Mesenchymal stem cell (in vitro differentiated cells and primary cell): ENCODE data around the gene HAGHL.
A peak's percentile ranks its signal among the peaks of the same experiment; 100 is the strongest.

ENCODE experiments used
- DNase-seq: peaks from one replicate; pipeline ENCODE4 v3.0.0-alpha.2; 2013
- H2AFZ ChIP-seq: one replicate; pipeline ENCODE4 v1.6.1; 2013; ENCODE audit warnings: low read depth, mild to moderate bottlenecking, control low read depth, inconsistent platforms, low read length, moderate library complexity
- H2AK5ac ChIP-seq: 2 replicates; pipeline ENCODE4 v1.6.1; 2013; ENCODE audit warnings: low read length, moderate library complexity, mild to moderate bottlenecking, inconsistent platforms; ENCODE audit not compliant: severe bottlenecking
- H2BK120ac ChIP-seq: one replicate; pipeline ENCODE4 v1.6.1; 2013; ENCODE audit warnings: low read depth, mild to moderate bottlenecking, inconsistent platforms, low read length, moderate library complexity
- H2BK12ac ChIP-seq, 2 experiments: one replicate each; pipeline ENCODE4 v1.6.1; 2013; ENCODE audit warnings: inconsistent platforms in 2 of 2, low read length in 2 of 2, mild to moderate bottlenecking in 2 of 2, moderate library complexity in 2 of 2, control low read depth in 1 of 2
- H2BK15ac ChIP-seq: one replicate; pipeline ENCODE4 v1.6.1; 2013; ENCODE audit warnings: mild to moderate bottlenecking, low read depth, inconsistent platforms; ENCODE audit not compliant: poor library complexity, severe bottlenecking
- H2BK5ac ChIP-seq: 2 replicates; pipeline ENCODE4 v1.6.1; 2013; ENCODE audit warnings: low read depth, mild to moderate bottlenecking, low read length, control low read depth, inconsistent platforms; ENCODE audit not compliant: poor library complexity, severe bottlenecking
- H3K14ac ChIP-seq, 2 experiments: one replicate each; pipeline ENCODE4 v1.6.1; 2013; ENCODE audit warnings: inconsistent platforms in 2 of 2, low read length in 2 of 2, control low read depth in 1 of 2, mild to moderate bottlenecking in 1 of 2, moderate library complexity in 1 of 2
- H3K18ac ChIP-seq, 2 experiments: one replicate each; pipeline ENCODE4 v1.6.1; 2013; ENCODE audit warnings: inconsistent platforms in 2 of 2, low read length in 2 of 2, control low read depth in 1 of 2, low read depth in 1 of 2, mild to moderate bottlenecking in 1 of 2
- H3K23ac ChIP-seq, 2 experiments: one replicate each; pipeline ENCODE4 v1.6.1; 2013; ENCODE audit warnings: inconsistent platforms in 2 of 2, low read length in 2 of 2, mild to moderate bottlenecking in 2 of 2, moderate library complexity in 2 of 2, control low read depth in 1 of 2
- H3K27ac ChIP-seq: 2 replicates; pipeline ENCODE4 v1.5.1; 2013; ENCODE audit warnings: mild to moderate bottlenecking, moderate library complexity, low read length, control low read depth, inconsistent platforms; ENCODE audit not compliant: poor library complexity, severe bottlenecking
- H3K27me3 ChIP-seq, 2 experiments: 2 replicates each; pipeline versions ENCODE4 v1.6.1 to v1.7.0; 2013; ENCODE audit warnings: low read length in 2 of 2, mild to moderate bottlenecking in 2 of 2, moderate library complexity in 2 of 2, control low read depth in 1 of 2, inconsistent platforms in 1 of 2; ENCODE audit not compliant: control insufficient read depth in 1 of 2, insufficient read depth in 1 of 2
- H3K36me3 ChIP-seq, 2 experiments: 2 replicates each; pipeline versions ENCODE4 v1.6.1 to v1.7.0; 2013; ENCODE audit warnings: low read length in 2 of 2, control low read depth in 1 of 2, inconsistent platforms in 1 of 2, low read depth in 1 of 2, mild to moderate bottlenecking in 1 of 2; ENCODE audit not compliant: insufficient read depth in 2 of 2, control insufficient read depth in 1 of 2
- H3K4ac ChIP-seq, 2 experiments: one replicate each; pipeline ENCODE4 v1.6.1; 2013; ENCODE audit warnings: inconsistent platforms in 2 of 2, low read length in 2 of 2, mild to moderate bottlenecking in 2 of 2, moderate library complexity in 2 of 2, control low read depth in 1 of 2, low read depth in 1 of 2
- H3K4me1 ChIP-seq: 2 replicates; pipeline ENCODE4 v1.6.1; 2013; ENCODE audit warnings: low read depth, low read length, control low read depth; ENCODE audit not compliant: control insufficient read depth, insufficient read depth
- H3K4me2 ChIP-seq: 2 replicates; pipeline ENCODE4 v1.6.1; 2013; ENCODE audit warnings: low read length, mild to moderate bottlenecking, inconsistent platforms; ENCODE audit not compliant: poor library complexity, severe bottlenecking
- H3K4me3 ChIP-seq, 2 experiments: 2 replicates each; pipeline versions ENCODE4 v1.5.1 to v1.7.0; 2013; ENCODE audit warnings: low read length in 2 of 2, mild to moderate bottlenecking in 2 of 2, control low read depth in 1 of 2, low read depth in 1 of 2; ENCODE audit not compliant: insufficient read depth in 1 of 2
- H3K79me1 ChIP-seq: replicated peaks from 2 replicates; pipeline ENCODE4 v1.6.1; 2013; ENCODE audit warnings: mild to moderate bottlenecking, control low read depth, low read length, inconsistent platforms; ENCODE audit not compliant: poor library complexity, severe bottlenecking
- H3K9ac ChIP-seq: 2 replicates; pipeline ENCODE4 v1.7.0; 2013; ENCODE audit warnings: mild to moderate bottlenecking, low read length, moderate library complexity
- H3K9me3 ChIP-seq: 2 replicates; pipeline ENCODE4 v1.7.0; 2013; ENCODE audit warnings: mild to moderate bottlenecking, low read length; ENCODE audit not compliant: control insufficient read depth
- H4K8ac ChIP-seq: one replicate; pipeline ENCODE4 v1.6.1; 2013; ENCODE audit warnings: inconsistent platforms, mild to moderate bottlenecking, low read length, moderate library complexity
- H4K91ac ChIP-seq: one replicate; pipeline ENCODE4 v1.6.1; 2013; ENCODE audit warnings: mild to moderate bottlenecking, low read length, inconsistent platforms
- WGBS: methylation state at CpG from one replicate; pipeline ENCODE4 v1.1.7; 2013; ENCODE audit warnings: mixed read lengths; 5-methylcytosine and 5-hydroxymethylcytosine counted together

The HAGHL gene

DNA sequence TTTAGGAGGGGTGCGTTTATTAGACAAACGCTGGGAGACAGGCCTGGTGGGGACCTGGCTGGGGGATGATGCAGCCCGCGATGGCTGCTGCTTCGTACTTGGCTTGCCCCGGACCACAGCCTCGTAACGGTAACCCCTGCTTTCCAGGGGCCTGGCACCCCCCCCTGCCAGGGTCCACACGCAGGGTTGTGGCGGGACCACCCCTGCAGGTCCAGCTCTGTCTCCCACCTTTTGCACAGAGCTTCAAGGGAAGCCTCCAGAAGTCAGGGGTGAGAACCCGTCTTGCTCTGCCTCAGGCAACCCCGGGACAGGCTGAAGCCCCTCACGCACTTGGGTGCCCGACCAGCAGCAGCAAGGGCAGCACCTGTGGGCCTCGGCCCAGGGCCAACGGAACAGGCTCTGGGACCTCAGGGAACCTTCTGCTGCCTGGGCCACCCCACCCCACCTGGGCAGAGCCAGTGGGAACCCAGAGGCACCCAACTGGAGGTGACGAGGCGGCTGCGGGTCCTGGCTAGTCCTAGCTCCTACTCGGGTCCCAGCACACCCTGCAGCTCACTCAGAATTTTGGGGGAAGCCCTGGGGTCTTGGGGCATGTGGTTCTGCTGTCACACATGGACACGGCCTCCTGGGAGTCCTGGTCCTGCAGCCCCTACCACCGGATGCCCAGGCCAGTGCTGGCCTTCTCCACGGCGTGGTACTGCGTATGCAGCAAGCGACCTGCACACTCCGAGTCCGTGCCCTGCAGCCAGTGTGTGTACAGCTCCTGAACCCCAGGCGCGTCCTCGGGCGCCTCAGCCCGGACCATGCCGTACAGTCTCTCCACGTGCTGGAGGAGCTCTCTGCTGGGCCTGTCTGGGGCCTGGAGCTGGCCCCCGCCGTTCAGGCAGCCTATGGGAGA is 3.1 kb downstream of the HAGHL start:
- DNase-seq = no peak
- Histone ChIP-seq H3K4me1 (peaks cover 33% of the 10 kb centered on the region), H2BK12ac (no peak overlapping the region), H2BK120ac (no peak overlapping the region), H3K27ac (no peak overlapping the region), H3K4me3 (no peak overlapping the region), H3K23ac (no peak overlapping the region), H2AFZ (no peak overlapping the region), H3K18ac (no peak overlapping the region), H2AK5ac (no peak overlapping the region), H4K8ac (no peak overlapping the region), H4K91ac (no peak overlapping the region), H3K4ac (no peak overlapping the region), H3K27me3 (peaks cover 0 to 19% of the 10 kb centered on the region in 2 experiments), H3K9ac (no peak overlapping the region), H3K36me3 (peaks cover 28 to 62% of the 10 kb centered on the region in 2 experiments), H3K79me1 (no peaks in the 10 kb centered on the region), H3K4me2 (no peak overlapping the region), H3K14ac (no peak overlapping the region), H2BK5ac (no peak overlapping the region), H2BK15ac (no peak overlapping the region), H3K9me3 (no peaks in the 10 kb centered on the region)
- WGBS = 95% methylated on average over 37 of the region's 37 CpGs

- DNase-seq = no peak
- peaks cover 0 to 11% of the 10 kb centered on the region in 2 experiments for H3K27me3 ChIP-seq
- H2AK5ac ChIP-seq = no peak overlapping the region
- H3K23ac ChIP-seq = no peak overlapping the region
- 94% methylated on average over 22 of the region's 22 CpGs for WGBS
- H2BK12ac ChIP-seq = no peak overlapping the region
- no peak overlapping the region for H3K27ac ChIP-seq
- no peak overlapping the region for H3K18ac ChIP-seq
- no peak overlapping the region for H2AFZ ChIP-seq
- no peak overlapping the region for H4K91ac ChIP-seq
- peaks cover 37 to 71% of the 10 kb centered on the region in 2 experiments for H3K36me3 ChIP-seq
- no peak overlapping the region for H3K14ac ChIP-seq
- no peak overlapping the region for H2BK5ac ChIP-seq
- H3K79me1 ChIP-seq = peaks cover 3% of the 10 kb centered on the region
- H3K9ac ChIP-seq = no peak overlapping the region
- H3K4me2 ChIP-seq = no peak overlapping the region
- H2BK120ac ChIP-seq = no peak overlapping the region
- no peaks in the 10 kb centered on the region for H3K9me3 ChIP-seq
- no peak overlapping the region for H3K4ac ChIP-seq
- no peak overlapping the region for H2BK15ac ChIP-seq
- H4K8ac ChIP-seq = peak overlapping the region; percentile 61
- no peak overlapping the region for H3K4me3 ChIP-seq
- peaks cover 32% of the 10 kb centered on the region for H3K4me1 ChIP-seq
These were observed 4.0 kb downstream of the HAGHL start for GRCh38 chr16:730666-731509.

GRCh38 chr16:732332-732731 is 5.4 kb downstream of the HAGHL start:
- no peak overlapping the region for H3K9ac ChIP-seq
- no peak overlapping the region for H3K4ac ChIP-seq
- H2BK120ac ChIP-seq = no peak overlapping the region
- no peaks in the 10 kb centered on the region for H3K9me3 ChIP-seq
- no peak overlapping the region for H3K23ac ChIP-seq
- peaks cover 22% of the 10 kb centered on the region for H3K4me1 ChIP-seq
- no peak overlapping the region for H4K8ac ChIP-seq
- 96% methylated on average over 12 of the region's 12 CpGs for WGBS
- no peak overlapping the region for H2BK5ac ChIP-seq
- no peak for DNase-seq
- H3K27me3 ChIP-seq = peaks cover 0 to 2% of the 10 kb centered on the region in 2 experiments
- no peak overlapping the region for H3K4me3 ChIP-seq
- peaks cover 51 to 85% of the 10 kb centered on the region in 2 experiments for H3K36me3 ChIP-seq
- no peak overlapping the region for H2BK15ac ChIP-seq
- no peak overlapping the region for H2AK5ac ChIP-seq
- H3K79me1 ChIP-seq = peaks cover 4% of the 10 kb centered on the region
- H3K27ac ChIP-seq = no peak overlapping the region
- H3K18ac ChIP-seq = no peak overlapping the region
- no peak overlapping the region for H3K4me2 ChIP-seq
- no peak overlapping the region for H2BK12ac ChIP-seq
- H3K14ac ChIP-seq = no peak overlapping the region
- H2AFZ ChIP-seq = no peak overlapping the region
- H4K91ac ChIP-seq = no peak overlapping the region

DNA sequence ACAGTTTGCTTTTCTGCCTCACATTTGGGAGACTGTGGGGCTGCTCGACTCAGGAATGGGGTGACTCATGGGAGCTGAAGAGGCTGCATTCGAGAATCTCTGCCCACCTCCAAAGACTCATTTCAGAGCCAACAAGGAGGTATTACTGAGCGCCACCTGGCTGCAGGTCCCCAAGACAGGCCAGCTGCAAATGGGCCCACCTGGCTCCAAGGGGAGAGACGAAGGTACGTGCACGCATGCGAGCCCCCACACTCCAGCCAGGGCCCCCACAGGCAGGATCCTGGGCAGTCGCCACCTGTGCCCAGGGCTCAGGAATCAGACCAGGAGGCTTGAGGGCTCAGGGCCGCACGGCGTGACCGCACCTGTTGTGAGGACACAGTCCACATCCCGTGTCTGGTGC is 6.0 kb downstream of the HAGHL start:
- no peak overlapping the region for H2BK5ac ChIP-seq
- WGBS = 90% methylated on average over 13 of the region's 13 CpGs
- H3K4ac ChIP-seq = no peak overlapping the region
- DNase-seq = no peak
- no peak overlapping the region for H3K27ac ChIP-seq
- no peak overlapping the region for H3K9ac ChIP-seq
- H2BK120ac ChIP-seq = no peak overlapping the region
- no peak overlapping the region for H4K91ac ChIP-seq
- no peak overlapping the region for H3K4me3 ChIP-seq
- H3K14ac ChIP-seq = no peak overlapping the region
- no peak overlapping the region for H2BK12ac ChIP-seq
- no peak overlapping the region for H3K4me2 ChIP-seq
- peak overlapping the region; percentile 27 for H4K8ac ChIP-seq
- H2BK15ac ChIP-seq = no peak overlapping the region
- H3K79me1 ChIP-seq = peaks cover 11% of the 10 kb centered on the region
- no peaks in the 10 kb centered on the region for H3K9me3 ChIP-seq
- no peak overlapping the region for H3K18ac ChIP-seq
- peaks cover 17% of the 10 kb centered on the region for H3K4me1 ChIP-seq
- H3K36me3 ChIP-seq = peaks cover 57 to 91% of the 10 kb centered on the region in 2 experiments
- no peaks in the 10 kb centered on the region for H3K27me3 ChIP-seq
- H2AFZ ChIP-seq = no peak overlapping the region
- no peak overlapping the region for H3K23ac ChIP-seq
- no peak overlapping the region for H2AK5ac ChIP-seq
